Measurements from ENCODE around the gene TTC33.
"Not testable (repeated sequence)": the region's sequence is repeated elsewhere in the genome, so short reads cannot be mapped to it uniquely, and the experiment has no call there.

The TTC33 gene

GRCh38 chr5:40733879-40734563 is 21.7 kb downstream of the TTC33 start:
- no peak overlapping the region for H3K4me3 ChIP-seq (ENCODE audit: low read length)
- no peaks in the 10 kb centered on the region for H3K9me3 ChIP-seq (ENCODE audit: insufficient read depth, low read length)
- H4K20me1 ChIP-seq (ENCODE audit: insufficient read depth, low read length), result no peaks in the 10 kb centered on the region
- no peak overlapping the region for H2AFZ ChIP-seq (ENCODE audit: low read depth, low read length)
- H3K4me2 ChIP-seq (ENCODE audit: low read length), result no peak overlapping the region
- H3K27me3 ChIP-seq (ENCODE audit: low read depth, low read length), result no peaks in the 10 kb centered on the region
- no peak overlapping the region for H3K9ac ChIP-seq (ENCODE audit: low read length)
- H3K79me2 ChIP-seq (ENCODE audit: low read length), result no peaks in the 10 kb centered on the region
- no peak for TF ChIP-seq EZH2phosphoT487 (IDR thresholded peaks at IDR 0.05; ENCODE audit: low read depth)
- TF ChIP-seq, protein P1, sequence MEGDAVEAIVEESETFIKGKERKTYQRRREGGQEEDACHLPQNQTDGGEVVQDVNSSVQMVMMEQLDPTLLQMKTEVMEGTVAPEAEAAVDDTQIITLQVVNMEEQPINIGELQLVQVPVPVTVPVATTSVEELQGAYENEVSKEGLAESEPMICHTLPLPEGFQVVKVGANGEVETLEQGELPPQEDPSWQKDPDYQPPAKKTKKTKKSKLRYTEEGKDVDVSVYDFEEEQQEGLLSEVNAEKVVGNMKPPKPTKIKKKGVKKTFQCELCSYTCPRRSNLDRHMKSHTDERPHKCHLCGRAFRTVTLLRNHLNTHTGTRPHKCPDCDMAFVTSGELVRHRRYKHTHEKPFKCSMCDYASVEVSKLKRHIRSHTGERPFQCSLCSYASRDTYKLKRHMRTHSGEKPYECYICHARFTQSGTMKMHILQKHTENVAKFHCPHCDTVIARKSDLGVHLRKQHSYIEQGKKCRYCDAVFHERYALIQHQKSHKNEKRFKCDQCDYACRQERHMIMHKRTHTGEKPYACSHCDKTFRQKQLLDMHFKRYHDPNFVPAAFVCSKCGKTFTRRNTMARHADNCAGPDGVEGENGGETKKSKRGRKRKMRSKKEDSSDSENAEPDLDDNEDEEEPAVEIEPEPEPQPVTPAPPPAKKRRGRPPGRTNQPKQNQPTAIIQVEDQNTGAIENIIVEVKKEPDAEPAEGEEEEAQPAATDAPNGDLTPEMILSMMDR (IDR thresholded peaks at IDR 0.05; ENCODE audit: low read depth, low read length), result no peak
- H3K4me1 ChIP-seq (ENCODE audit: low read length), result peaks cover 16% of the 10 kb centered on the region
- H3K36me3 ChIP-seq (replicated peaks; ENCODE audit: low read depth, low read length), result no peaks in the 10 kb centered on the region
- no peak overlapping the region for H3K27ac ChIP-seq (ENCODE audit: low read length)

- no peaks in the 10 kb centered on the region for H3K9me3 ChIP-seq (ENCODE audit: insufficient read depth, low read length)
- H3K4me1 ChIP-seq (ENCODE audit: low read length), result peaks cover 16% of the 10 kb centered on the region
Measured at GRCh38 chr5:40733434-40733833, 22.3 kb downstream of the TTC33 start.

DNA sequence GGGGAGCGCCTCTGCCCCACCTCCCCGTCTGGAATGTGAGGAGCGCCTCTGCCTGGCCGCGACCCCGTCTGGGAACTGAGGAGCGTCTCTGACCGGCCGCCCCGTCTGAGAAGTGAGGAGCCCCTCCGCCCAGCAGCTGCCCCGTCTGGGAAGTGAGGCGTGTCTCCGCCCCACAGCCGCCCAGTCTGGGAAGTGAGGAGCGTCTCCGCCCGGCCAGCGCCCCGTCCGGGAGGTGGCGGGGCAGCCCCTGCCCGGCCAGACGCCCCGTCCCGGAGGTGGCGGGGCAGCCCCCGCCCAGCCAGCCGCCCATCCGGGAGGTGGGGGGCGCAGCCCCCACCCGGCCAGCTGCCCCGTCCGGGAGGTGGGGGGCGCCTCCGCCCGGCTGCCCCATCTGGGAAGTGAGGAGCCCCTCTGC is 33.3 kb downstream of the TTC33 start:
- not testable (repeated sequence) for H3K27me3 ChIP-seq (ENCODE audit: low read depth, low read length); H3K9me3 ChIP-seq (ENCODE audit: insufficient read depth, low read length); H3K4me1 ChIP-seq (ENCODE audit: low read length)

More at GRCh38 chr5:40733434-40733833, 22.3 kb downstream of the TTC33 start:
- H4K20me1 ChIP-seq (ENCODE audit: insufficient read depth, low read length), result no peaks in the 10 kb centered on the region
- no peaks in the 10 kb centered on the region for H3K36me3 ChIP-seq (replicated peaks; ENCODE audit: low read depth, low read length)
- H3K4me2 ChIP-seq (ENCODE audit: low read length), result no peak overlapping the region
- H2AFZ ChIP-seq (ENCODE audit: low read depth, low read length), result no peak overlapping the region
- H3K27ac ChIP-seq (ENCODE audit: low read length), result no peak overlapping the region
- no peaks in the 10 kb centered on the region for H3K79me2 ChIP-seq (ENCODE audit: low read length)
- TF ChIP-seq EZH2phosphoT487 (IDR thresholded peaks at IDR 0.05; ENCODE audit: low read depth), result no peak
- TF ChIP-seq, protein P1 (IDR thresholded peaks at IDR 0.05; ENCODE audit: low read depth, low read length), result no peak
- H3K9ac ChIP-seq (ENCODE audit: low read length), result no peak overlapping the region
- no peak overlapping the region for H3K4me3 ChIP-seq (ENCODE audit: low read length)
- no peaks in the 10 kb centered on the region for H3K27me3 ChIP-seq (ENCODE audit: low read depth, low read length)

GRCh38 chr5:40720069-40720468 is 35.7 kb downstream of the TTC33 start:
- Histone ChIP-seq H3K4me2 (ENCODE audit: low read length) (no peak overlapping the region), H4K20me1 (ENCODE audit: insufficient read depth, low read length) (no peaks in the 10 kb centered on the region), H3K9me3 (ENCODE audit: insufficient read depth, low read length) (no peaks in the 10 kb centered on the region), H3K9ac (ENCODE audit: low read length) (no peak overlapping the region), H3K4me3 (ENCODE audit: low read length) (no peak overlapping the region), H3K27me3 (ENCODE audit: low read depth, low read length) (no peaks in the 10 kb centered on the region), H2AFZ (ENCODE audit: low read depth, low read length) (no peak overlapping the region), H3K36me3 (replicated peaks; ENCODE audit: low read depth, low read length) (peaks cover 10% of the 10 kb centered on the region), H3K4me1 (ENCODE audit: low read length) (peaks cover 9% of the 10 kb centered on the region), H3K79me2 (ENCODE audit: low read length) (no peaks in the 10 kb centered on the region), H3K27ac (ENCODE audit: low read length) (no peak overlapping the region)
- TF ChIP-seq, protein P1 (IDR thresholded peaks at IDR 0.05; ENCODE audit: low read depth, low read length), result no peak
- TF ChIP-seq EZH2phosphoT487 (IDR thresholded peaks at IDR 0.05; ENCODE audit: low read depth), result no peak

More for the DNA sequence above, 33.3 kb downstream of the TTC33 start:
- not testable (repeated sequence) for H3K9ac ChIP-seq (ENCODE audit: low read length); H3K4me3 ChIP-seq (ENCODE audit: low read length); H3K27ac ChIP-seq (ENCODE audit: low read length); H4K20me1 ChIP-seq (ENCODE audit: insufficient read depth, low read length); H3K4me2 ChIP-seq (ENCODE audit: low read length); H2AFZ ChIP-seq (ENCODE audit: low read depth, low read length); H3K79me2 ChIP-seq (ENCODE audit: low read length)
- peaks cover 13% of the 10 kb centered on the region for H3K36me3 ChIP-seq (replicated peaks; ENCODE audit: low read depth, low read length)

Measured in OCI-LY3 (cell line).